NCI-H2171 (cell line): ENCODE results near the gene ZNF212.
"Not testable (repeated sequence)": the region's sequence is repeated elsewhere in the genome, so short reads cannot be mapped to it uniquely, and the experiment has no call there.

Source experiments
- DNase-seq: peaks from one replicate; lab custom pipeline; 2025; lab: John Stamatoyannopoulos, UW

ZNF212 gene

GRCh38 chr7:149218469-149219420 is 20.7 kb upstream of the ZNF212 start:
- DNase-seq, result no peak

- DNase-seq, result no peak
Measured at GRCh38 chr7:149220534-149220933, 18.9 kb upstream of the ZNF212 start.

GRCh38 chr7:149223176-149223575 is 16.3 kb upstream of the ZNF212 start:
- no peak for DNase-seq

- DNase-seq, result no peak
Measured at GRCh38 chr7:149223761-149224160, 15.7 kb upstream of the ZNF212 start.

- DNase-seq, result no peak
Measured at GRCh38 chr7:149224352-149224751, 15.1 kb upstream of the ZNF212 start.

- no peak for DNase-seq
Measured at GRCh38 chr7:149225106-149225505, 14.3 kb upstream of the ZNF212 start.

GRCh38 chr7:149225656-149226055 is 13.8 kb upstream of the ZNF212 start:
- no peak for DNase-seq

- DNase-seq, result not testable (repeated sequence)
Measured at GRCh38 chr7:149226366-149226765, 13.1 kb upstream of the ZNF212 start.

- no peak for DNase-seq
Measured at GRCh38 chr7:149226840-149227494, 12.5 kb upstream of the ZNF212 start.

- no peak for DNase-seq
Measured at GRCh38 chr7:149228831-149229471, 10.5 kb upstream of the ZNF212 start.

GRCh38 chr7:149229526-149229925 is 9.9 kb upstream of the ZNF212 start:
- no peak for DNase-seq

- no peak for DNase-seq
Measured at GRCh38 chr7:149232362-149232761, 7.1 kb upstream of the ZNF212 start.

- not testable (repeated sequence) for DNase-seq
Measured at GRCh38 chr7:149233655-149234204, 5.7 kb upstream of the ZNF212 start.

GRCh38 chr7:149237502-149237901 is 1.9 kb upstream of the ZNF212 start:
- DNase-seq, result no peak

- no peak for DNase-seq
Measured at GRCh38 chr7:149238051-149238450, 1.4 kb upstream of the ZNF212 start.

- DNase-seq, result no peak
Measured at GRCh38 chr7:149240637-149241036, 1.2 kb downstream of the ZNF212 start.

GRCh38 chr7:149241696-149242095 is 2.2 kb downstream of the ZNF212 start:
- no peak for DNase-seq

- DNase-seq, result no peak
Measured at GRCh38 chr7:149245244-149245643, 5.8 kb downstream of the ZNF212 start.

GRCh38 chr7:149245744-149246143 is 6.3 kb downstream of the ZNF212 start:
- DNase-seq, result no peak

GRCh38 chr7:149248777-149249176 is 9.3 kb downstream of the ZNF212 start:
- no peak for DNase-seq

GRCh38 chr7:149250151-149250550 is 10.7 kb downstream of the ZNF212 start:
- not testable (repeated sequence) for DNase-seq

GRCh38 chr7:149251518-149251917 is 12.1 kb downstream of the ZNF212 start:
- not testable (repeated sequence) for DNase-seq
